ENCODE measurements around the gene LRRC41.
"Not testable (repeated sequence)": the region's sequence is repeated elsewhere in the genome, so short reads cannot be mapped to it uniquely, and the experiment has no call there.

DNA sequence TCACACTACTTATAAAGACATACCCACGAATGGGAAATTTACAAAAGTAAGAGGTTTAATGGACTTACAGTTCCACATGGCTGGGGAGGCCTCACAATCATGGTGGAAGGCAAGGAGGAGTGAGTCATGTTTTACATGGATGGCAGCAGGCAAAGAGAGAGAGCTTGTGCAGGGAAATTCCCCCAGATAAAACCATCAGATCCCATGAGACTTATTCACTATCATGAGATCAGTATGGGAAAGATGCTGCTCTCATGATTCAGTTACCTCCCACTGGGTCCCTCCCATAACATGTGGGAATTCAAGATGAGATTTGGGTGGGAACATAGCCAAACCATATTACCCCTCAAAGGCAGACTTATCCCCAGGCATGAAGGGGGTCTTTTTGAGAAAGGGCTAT is 64.6 kb downstream of the LRRC41 start:
- TF ChIP-seq, protein P1, sequence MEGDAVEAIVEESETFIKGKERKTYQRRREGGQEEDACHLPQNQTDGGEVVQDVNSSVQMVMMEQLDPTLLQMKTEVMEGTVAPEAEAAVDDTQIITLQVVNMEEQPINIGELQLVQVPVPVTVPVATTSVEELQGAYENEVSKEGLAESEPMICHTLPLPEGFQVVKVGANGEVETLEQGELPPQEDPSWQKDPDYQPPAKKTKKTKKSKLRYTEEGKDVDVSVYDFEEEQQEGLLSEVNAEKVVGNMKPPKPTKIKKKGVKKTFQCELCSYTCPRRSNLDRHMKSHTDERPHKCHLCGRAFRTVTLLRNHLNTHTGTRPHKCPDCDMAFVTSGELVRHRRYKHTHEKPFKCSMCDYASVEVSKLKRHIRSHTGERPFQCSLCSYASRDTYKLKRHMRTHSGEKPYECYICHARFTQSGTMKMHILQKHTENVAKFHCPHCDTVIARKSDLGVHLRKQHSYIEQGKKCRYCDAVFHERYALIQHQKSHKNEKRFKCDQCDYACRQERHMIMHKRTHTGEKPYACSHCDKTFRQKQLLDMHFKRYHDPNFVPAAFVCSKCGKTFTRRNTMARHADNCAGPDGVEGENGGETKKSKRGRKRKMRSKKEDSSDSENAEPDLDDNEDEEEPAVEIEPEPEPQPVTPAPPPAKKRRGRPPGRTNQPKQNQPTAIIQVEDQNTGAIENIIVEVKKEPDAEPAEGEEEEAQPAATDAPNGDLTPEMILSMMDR (IDR thresholded peaks at IDR 0.05), result not testable (repeated sequence)
- not testable (repeated sequence) for TF ChIP-seq POLR2AphosphoS5, POLR2A, EP300 (IDR thresholded peaks at IDR 0.05)
